A673 (cell line): ENCODE results near the gene CXCR6. TPM values are rescaled to one million over a fixed set of nuclear protein-coding genes. Genes with fewer than 3 reads are reported as not detected.

Experiments
- BruUV-seq: library from RNA; stranded (reverse); fragments of 400-500 nt; replicated peaks from 2 replicates; lab custom pipeline; 2021; lab: Mats Ljungman, UMichigan
- CTCF ChIA-PET: fragments of 300-600 bp; sonication (Branson Sonifier 250); formaldehyde crosslinking; loops from one replicate; lab custom pipeline; 2022; ENCODE audit warnings: antibody characterized with exemption; lab: Charles Lee
- POLR2A ChIA-PET: fragments of 300-600 bp; sonication (Branson Sonifier 250); formaldehyde crosslinking; loops from one replicate; lab custom pipeline; 2022; ENCODE audit warnings: antibody characterized with exemption; ENCODE audit not compliant: low non-redundant PET; lab: Charles Lee
- DNase-seq: peaks from one replicate; pipeline ENCODE4 v3.0.0-alpha.2; 2015; ENCODE audit warnings: low spot score
- H3K27ac ChIP-seq: fragments of 200-600 bp; sonication (generic); 2 replicates; pipeline ENCODE4 v1.5.1; 2016; ENCODE audit warnings: mixed run types, low read depth, mild to moderate bottlenecking, mixed read lengths, antibody characterized with exemption, low read length; ENCODE audit not compliant: poor library complexity, severe bottlenecking
- H3K27me3 ChIP-seq: fragments of 200-600 bp; sonication (generic); replicated peaks from 2 replicates; pipeline ENCODE4 v1.6.1; 2017; ENCODE audit warnings: mixed run types, low read depth, mild to moderate bottlenecking, mixed read lengths, antibody characterized with exemption, low read length; ENCODE audit not compliant: insufficient read depth, poor library complexity
- H3K36me3 ChIP-seq: fragments of 200-600 bp; sonication (generic); 2 replicates; pipeline ENCODE4 v1.6.1; 2016; ENCODE audit warnings: mixed run types, mild to moderate bottlenecking, mixed read lengths, antibody characterized with exemption, low read length; ENCODE audit not compliant: insufficient read depth, poor library complexity, severe bottlenecking
- H3K4me1 ChIP-seq: fragments of 200-600 bp; sonication (generic); 2 replicates; pipeline ENCODE4 v1.6.1; 2017; ENCODE audit warnings: mixed run types, mild to moderate bottlenecking, mixed read lengths, antibody characterized with exemption, low read length; ENCODE audit not compliant: insufficient read depth, poor library complexity, severe bottlenecking
- H3K4me3 ChIP-seq: fragments of 200-600 bp; sonication (generic); 2 replicates; pipeline ENCODE4 v1.5.1; 2016; ENCODE audit warnings: low read depth, mixed run types, mild to moderate bottlenecking, mixed read lengths, low read length; ENCODE audit not compliant: poor library complexity, severe bottlenecking
- H3K9me3 ChIP-seq: fragments of 200-600 bp; sonication (generic); 2 replicates; pipeline ENCODE4 v1.6.1; 2016; ENCODE audit warnings: mixed run types, low read depth, mild to moderate bottlenecking, mixed read lengths, antibody characterized with exemption, low read length; ENCODE audit not compliant: poor library complexity, severe bottlenecking
- EZH2 ChIP-seq: fragments of 200-600 bp; sonication (generic); IDR thresholded peaks from 2 replicates; pipeline ENCODE4 v1.6.1; 2017; ENCODE audit warnings: borderline replicate concordance, low read depth, mild to moderate bottlenecking, mixed read lengths, antibody characterized with exemption, low read length; ENCODE audit not compliant: poor library complexity, severe bottlenecking
- intact Hi-C: fragments of 100-400 bp; cut with micrococcal nuclease; formaldehyde crosslinking; loops from one replicate; pipeline ENCODE4 v1.10.0; 2022; ENCODE audit not compliant: unreplicated experiment
- total RNA-seq: library from RNA; stranded (reverse); gene quantifications from 2 replicates; pipeline ENCODE4 v1.2.3, GENCODE V29; 2021
- TF ChIP-seq, protein P1 (sequence below): fragments of 300-800, 200-600 bp; sonication (generic); conservative IDR thresholded peaks from 2 replicates; pipeline ENCODE4 v1.5.1; 2017; ENCODE audit warnings: low read depth, mild to moderate bottlenecking, antibody characterized with exemption, low read length, moderate library complexity, mixed read lengths

The CXCR6 gene
- total RNA-seq, 1 experiment from 2014 or later: not detected

DNA sequence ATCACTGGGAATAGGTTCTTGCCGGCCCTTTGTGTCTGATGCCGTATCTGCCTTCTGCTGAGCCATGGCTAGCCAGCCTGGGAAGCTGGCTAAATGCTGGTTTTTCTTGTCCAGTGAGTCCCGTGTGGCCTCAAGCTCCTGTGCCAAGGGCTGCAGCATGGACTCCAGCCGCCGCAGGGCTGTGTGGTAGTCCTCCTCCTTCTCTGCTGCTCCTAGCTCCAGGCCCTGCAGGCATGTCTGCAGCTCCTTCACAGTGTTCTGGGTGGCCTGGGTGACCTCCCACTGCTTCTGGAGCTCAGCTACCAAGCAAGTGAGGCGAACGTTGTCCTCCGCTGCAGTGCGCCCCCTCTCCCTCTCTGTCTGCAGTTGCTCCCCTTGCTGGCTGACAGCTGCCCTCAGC, 24.9 kb downstream of the CXCR6 start:
- intact Hi-C loops: no loop called here
- Histone ChIP-seq H3K27ac (no peak overlapping the region), H3K4me3 (no peak overlapping the region), H3K36me3 (no peaks in the 10 kb centered on the region), H3K4me1 (no peaks in the 10 kb centered on the region), H3K27me3 (no peaks in the 10 kb centered on the region), H3K9me3 (no peaks in the 10 kb centered on the region)
- DNase-seq: no peak
- POLR2A ChIA-PET: no interaction called here
- BruUV-seq: TSS peak; percentile 54
- CTCF ChIA-PET: no interaction called here
- TF ChIP-seq, protein P1, sequence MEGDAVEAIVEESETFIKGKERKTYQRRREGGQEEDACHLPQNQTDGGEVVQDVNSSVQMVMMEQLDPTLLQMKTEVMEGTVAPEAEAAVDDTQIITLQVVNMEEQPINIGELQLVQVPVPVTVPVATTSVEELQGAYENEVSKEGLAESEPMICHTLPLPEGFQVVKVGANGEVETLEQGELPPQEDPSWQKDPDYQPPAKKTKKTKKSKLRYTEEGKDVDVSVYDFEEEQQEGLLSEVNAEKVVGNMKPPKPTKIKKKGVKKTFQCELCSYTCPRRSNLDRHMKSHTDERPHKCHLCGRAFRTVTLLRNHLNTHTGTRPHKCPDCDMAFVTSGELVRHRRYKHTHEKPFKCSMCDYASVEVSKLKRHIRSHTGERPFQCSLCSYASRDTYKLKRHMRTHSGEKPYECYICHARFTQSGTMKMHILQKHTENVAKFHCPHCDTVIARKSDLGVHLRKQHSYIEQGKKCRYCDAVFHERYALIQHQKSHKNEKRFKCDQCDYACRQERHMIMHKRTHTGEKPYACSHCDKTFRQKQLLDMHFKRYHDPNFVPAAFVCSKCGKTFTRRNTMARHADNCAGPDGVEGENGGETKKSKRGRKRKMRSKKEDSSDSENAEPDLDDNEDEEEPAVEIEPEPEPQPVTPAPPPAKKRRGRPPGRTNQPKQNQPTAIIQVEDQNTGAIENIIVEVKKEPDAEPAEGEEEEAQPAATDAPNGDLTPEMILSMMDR: no peak
- no peak for TF ChIP-seq EZH2

DNA sequence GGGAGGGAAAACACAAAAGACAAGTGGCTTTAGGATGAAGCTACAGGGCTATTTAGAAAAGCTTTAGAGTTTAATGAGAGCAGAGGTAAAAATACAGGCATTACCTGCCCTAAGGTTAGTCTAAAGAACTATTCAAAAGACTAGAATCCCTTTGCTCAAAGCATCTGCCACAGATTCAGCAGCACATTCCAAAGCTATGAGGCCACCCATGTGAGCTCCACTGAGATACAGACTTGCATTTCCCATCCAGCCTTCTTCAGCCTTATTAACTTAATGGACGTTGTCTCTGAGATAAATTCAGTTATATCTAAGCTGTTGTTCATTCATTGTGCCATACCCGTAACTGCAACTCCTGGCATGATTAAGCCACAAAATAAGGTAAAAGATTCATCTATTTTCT, 25.4 kb downstream of the CXCR6 start:
- POLR2A ChIA-PET: no interaction called here

DNA sequence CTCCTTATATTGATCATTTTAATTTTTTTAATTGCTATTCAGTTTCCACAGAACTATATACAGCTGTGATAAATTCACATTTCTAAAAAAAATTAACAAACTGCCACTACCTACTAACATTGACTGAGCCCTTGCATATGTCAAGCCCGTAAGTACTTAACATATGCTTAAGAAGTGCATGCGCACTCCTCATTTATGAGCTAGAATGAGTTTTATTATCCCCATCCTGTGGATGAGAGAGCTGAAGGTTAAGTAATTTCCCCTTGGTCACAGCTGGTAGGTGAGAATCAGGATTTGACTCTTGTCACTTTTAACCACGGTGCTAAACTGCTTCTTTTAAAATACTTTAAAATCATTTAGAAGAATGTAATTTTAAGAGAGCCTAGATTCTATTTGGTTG, 25.9 kb downstream of the CXCR6 start:
- Histone ChIP-seq H3K4me3 (no peak overlapping the region), H3K4me1 (no peaks in the 10 kb centered on the region), H3K27ac (no peak overlapping the region), H3K9me3 (no peaks in the 10 kb centered on the region), H3K36me3 (no peaks in the 10 kb centered on the region), H3K27me3 (no peaks in the 10 kb centered on the region)
- CTCF ChIA-PET: no interaction called here
- POLR2A ChIA-PET: no interaction called here
- TF ChIP-seq, protein P1: no peak
- TF ChIP-seq EZH2: no peak
- intact Hi-C loops: no loop called here
- BruUV-seq: no TSS peak
- no peak for DNase-seq

More for the DNA sequence above, 25.4 kb downstream of the CXCR6 start:
- CTCF ChIA-PET: no interaction called here
- no TSS peak for BruUV-seq
- no peak overlapping the region for H3K4me3 ChIP-seq
- no peak for TF ChIP-seq EZH2
- TF ChIP-seq, protein P1: no peak
- no peaks in the 10 kb centered on the region for H3K27me3 ChIP-seq
- no peak overlapping the region for H3K27ac ChIP-seq
- H3K36me3 ChIP-seq: no peaks in the 10 kb centered on the region
- no peaks in the 10 kb centered on the region for H3K9me3 ChIP-seq
- DNase-seq: no peak
- H3K4me1 ChIP-seq: no peaks in the 10 kb centered on the region
- intact Hi-C loops: no loop called here
